Measurements from ENCODE around the gene VWA8.
A peak's percentile ranks its signal among the peaks of the same experiment; 100 is the strongest.

The VWA8 gene

GRCh38 chr13:41599619-41600018 is 361.3 kb downstream of the VWA8 start:
- Mint-ChIP-seq H3K4me3 (no peak overlapping the region), H3K27ac (no peak overlapping the region), H3K9me3 (no peaks in the 10 kb centered on the region), H3K36me3 (ENCODE audit: insufficient read depth) (peaks cover 4% of the 10 kb centered on the region), H3K27me3 (no peaks in the 10 kb centered on the region), H3K4me1 (ENCODE audit: low read depth in 2 of 2) (peaks cover 2 to 9% of the 10 kb centered on the region in 2 donors)
- no peak for DNase-seq
- ATAC-seq (replicated peaks) = no peak

GRCh38 chr13:41597348-41598041 is 363.4 kb downstream of the VWA8 start:
- ATAC-seq (replicated peaks) = no peak
- Mint-ChIP-seq H3K27me3 (no peaks in the 10 kb centered on the region), H3K4me3 (no peak overlapping the region), H3K36me3 (ENCODE audit: insufficient read depth) (peaks cover 4% of the 10 kb centered on the region), H3K9me3 (no peaks in the 10 kb centered on the region), H3K4me1 (ENCODE audit: low read depth in 2 of 2) (peaks cover 2 to 9% of the 10 kb centered on the region in 2 donors), H3K27ac (peak overlapping the region in 1 of 2 donors; percentile 14)
- DNase-seq = no peak

- H3K27ac Mint-ChIP-seq = peak overlapping the region in 1 of 2 donors; percentile 0
Observed at GRCh38 chr13:41596190-41596589, 364.7 kb downstream of the VWA8 start.

GRCh38 chr13:41595298-41595697 is 365.6 kb downstream of the VWA8 start:
- Mint-ChIP-seq H3K4me3 (no peak overlapping the region), H3K9me3 (no peaks in the 10 kb centered on the region), H3K4me1 (ENCODE audit: low read depth in 2 of 2) (peaks cover 2 to 9% of the 10 kb centered on the region in 2 donors), H3K27ac (no peak overlapping the region), H3K27me3 (no peaks in the 10 kb centered on the region), H3K36me3 (ENCODE audit: insufficient read depth) (peaks cover 8% of the 10 kb centered on the region)
- DNase-seq (no peak), ATAC-seq (replicated peaks) (no peak)

More at GRCh38 chr13:41596190-41596589, 364.7 kb downstream of the VWA8 start:
- Mint-ChIP-seq H3K36me3 (ENCODE audit: insufficient read depth) (peaks cover 4% of the 10 kb centered on the region), H3K4me1 (ENCODE audit: low read depth in 2 of 2) (peaks cover 2 to 9% of the 10 kb centered on the region in 2 donors), H3K9me3 (no peaks in the 10 kb centered on the region), H3K4me3 (no peak overlapping the region), H3K27me3 (no peaks in the 10 kb centered on the region)
- DNase-seq (no peak), ATAC-seq (replicated peaks) (no peak)

- H3K4me1 Mint-ChIP-seq (ENCODE audit: low read depth in 2 of 2) = no peaks in the 10 kb centered on the region
- no peaks in the 10 kb centered on the region for H3K9me3 Mint-ChIP-seq
- H3K4me3 Mint-ChIP-seq = no peak overlapping the region
- H3K27me3 Mint-ChIP-seq = no peaks in the 10 kb centered on the region
- no peak for DNase-seq
- ATAC-seq (replicated peaks) = no peak
- H3K36me3 Mint-ChIP-seq (ENCODE audit: insufficient read depth) = peaks cover 7% of the 10 kb centered on the region
- H3K27ac Mint-ChIP-seq = peak overlapping the region in 1 of 2 donors; percentile 30
Observed at GRCh38 chr13:41590643-41591042, 370.3 kb downstream of the VWA8 start.

- DNase-seq (no peak), ATAC-seq (replicated peaks) (no peak)
- Mint-ChIP-seq H3K9me3 (no peaks in the 10 kb centered on the region), H3K4me1 (ENCODE audit: low read depth in 2 of 2) (no peaks in the 10 kb centered on the region), H3K27me3 (no peaks in the 10 kb centered on the region), H3K27ac (peak overlapping the region in 1 of 2 donors; percentile 30), H3K4me3 (no peak overlapping the region), H3K36me3 (ENCODE audit: insufficient read depth) (peaks cover 7% of the 10 kb centered on the region)
Observed at GRCh38 chr13:41590122-41590521, 370.8 kb downstream of the VWA8 start.

- no peak overlapping the region for H3K27ac Mint-ChIP-seq
- H3K27me3 Mint-ChIP-seq = no peaks in the 10 kb centered on the region
- DNase-seq (no peak), ATAC-seq (replicated peaks) (no peak)
- peaks cover 7% of the 10 kb centered on the region for H3K36me3 Mint-ChIP-seq (ENCODE audit: insufficient read depth)
- H3K4me3 Mint-ChIP-seq = no peak overlapping the region
- no peaks in the 10 kb centered on the region for H3K4me1 Mint-ChIP-seq (ENCODE audit: low read depth in 2 of 2)
- H3K9me3 Mint-ChIP-seq = no peaks in the 10 kb centered on the region
Observed at GRCh38 chr13:41589434-41589833, 371.5 kb downstream of the VWA8 start.

- Mint-ChIP-seq H3K4me3 (no peak overlapping the region), H3K36me3 (ENCODE audit: insufficient read depth) (peaks cover 8% of the 10 kb centered on the region), H3K9me3 (no peaks in the 10 kb centered on the region), H3K27me3 (no peaks in the 10 kb centered on the region), H3K4me1 (ENCODE audit: low read depth in 2 of 2) (no peaks in the 10 kb centered on the region), H3K27ac (no peak overlapping the region)
- DNase-seq (no peak), ATAC-seq (replicated peaks) (no peak)
Observed at GRCh38 chr13:41588899-41589298, 372.0 kb downstream of the VWA8 start.

- Mint-ChIP-seq H3K4me3 (no peak overlapping the region), H3K9me3 (no peaks in the 10 kb centered on the region), H3K36me3 (ENCODE audit: insufficient read depth) (peaks cover 10% of the 10 kb centered on the region), H3K27ac (peak overlapping the region in 1 of 2 donors; percentile 60), H3K27me3 (no peaks in the 10 kb centered on the region), H3K4me1 (ENCODE audit: low read depth in 2 of 2) (no peaks in the 10 kb centered on the region)
- DNase-seq (no peak), ATAC-seq (replicated peaks) (no peak)
Observed at GRCh38 chr13:41588448-41588847, 372.5 kb downstream of the VWA8 start.

- Mint-ChIP-seq H3K27me3 (no peaks in the 10 kb centered on the region), H3K27ac (no peak overlapping the region), H3K4me3 (no peak overlapping the region), H3K4me1 (ENCODE audit: low read depth in 2 of 2) (no peaks in the 10 kb centered on the region), H3K9me3 (no peaks in the 10 kb centered on the region), H3K36me3 (ENCODE audit: insufficient read depth) (peaks cover 10% of the 10 kb centered on the region)
- ATAC-seq (replicated peaks) = no peak
- DNase-seq = no peak
Observed at GRCh38 chr13:41587490-41587889, 373.4 kb downstream of the VWA8 start.

- no peak overlapping the region for H3K27ac Mint-ChIP-seq
- H3K4me3 Mint-ChIP-seq = no peak overlapping the region
- H3K36me3 Mint-ChIP-seq (ENCODE audit: insufficient read depth) = peaks cover 15% of the 10 kb centered on the region
- H3K4me1 Mint-ChIP-seq (ENCODE audit: low read depth in 2 of 2) = no peaks in the 10 kb centered on the region
- no peaks in the 10 kb centered on the region for H3K27me3 Mint-ChIP-seq
- no peaks in the 10 kb centered on the region for H3K9me3 Mint-ChIP-seq
- no peak for ATAC-seq (replicated peaks)
- no peak for DNase-seq
Observed at GRCh38 chr13:41586216-41586615, 374.7 kb downstream of the VWA8 start.

GRCh38 chr13:41582027-41582463 is 378.9 kb downstream of the VWA8 start:
- no peaks in the 10 kb centered on the region for H3K9me3 Mint-ChIP-seq
- no peak for ATAC-seq (replicated peaks)
- H3K27ac Mint-ChIP-seq = no peak overlapping the region
- H3K36me3 Mint-ChIP-seq (ENCODE audit: insufficient read depth) = peaks cover 13% of the 10 kb centered on the region
- no peak overlapping the region for H3K4me3 Mint-ChIP-seq
- DNase-seq = no peak
- no peaks in the 10 kb centered on the region for H3K4me1 Mint-ChIP-seq (ENCODE audit: low read depth in 2 of 2)
- H3K27me3 Mint-ChIP-seq = no peaks in the 10 kb centered on the region

- ATAC-seq (replicated peaks) (no peak), DNase-seq (no peak)
- H3K4me3 Mint-ChIP-seq = no peak overlapping the region
- H3K4me1 Mint-ChIP-seq (ENCODE audit: low read depth in 2 of 2) = no peaks in the 10 kb centered on the region
- no peaks in the 10 kb centered on the region for H3K9me3 Mint-ChIP-seq
- H3K27ac Mint-ChIP-seq = peak overlapping the region in 1 of 2 donors; percentile 29
- H3K36me3 Mint-ChIP-seq (ENCODE audit: insufficient read depth) = peaks cover 13% of the 10 kb centered on the region
- no peaks in the 10 kb centered on the region for H3K27me3 Mint-ChIP-seq
Observed at GRCh38 chr13:41580345-41580744, 380.6 kb downstream of the VWA8 start.

- H3K4me1 Mint-ChIP-seq (ENCODE audit: low read depth in 2 of 2) = no peaks in the 10 kb centered on the region
- peak overlapping the region in 1 of 2 donors; percentile 29 for H3K27ac Mint-ChIP-seq
- no peaks in the 10 kb centered on the region for H3K9me3 Mint-ChIP-seq
Observed at GRCh38 chr13:41579881-41580280, 381.0 kb downstream of the VWA8 start.

More at GRCh38 chr13:41579881-41580280, 381.0 kb downstream of the VWA8 start:
- no peak overlapping the region for H3K4me3 Mint-ChIP-seq
- H3K27me3 Mint-ChIP-seq = no peaks in the 10 kb centered on the region
- ATAC-seq (replicated peaks) (no peak), DNase-seq (no peak)
- H3K36me3 Mint-ChIP-seq (ENCODE audit: insufficient read depth) = peaks cover 13% of the 10 kb centered on the region
